DND-41 (cell line): ENCODE measurements around the gene FCRL4.

Experiments
- CTCF ChIP-seq: IDR thresholded peaks from 2 replicates; pipeline ENCODE4 v1.5.1; 2012; ENCODE audit warnings: borderline replicate concordance, low read length, moderate library complexity, mild to moderate bottlenecking; ENCODE audit not compliant: poor library complexity, severe bottlenecking; ENCODE audit errors: extremely low read depth
- EZH2 ChIP-seq: IDR thresholded peaks from 3 replicates; pipeline ENCODE4 v1.6.1; 2012; ENCODE audit warnings: borderline replicate concordance, low read depth, mild to moderate bottlenecking, moderate library complexity, low read length, inconsistent platforms; ENCODE audit not compliant: severe bottlenecking

DNA sequence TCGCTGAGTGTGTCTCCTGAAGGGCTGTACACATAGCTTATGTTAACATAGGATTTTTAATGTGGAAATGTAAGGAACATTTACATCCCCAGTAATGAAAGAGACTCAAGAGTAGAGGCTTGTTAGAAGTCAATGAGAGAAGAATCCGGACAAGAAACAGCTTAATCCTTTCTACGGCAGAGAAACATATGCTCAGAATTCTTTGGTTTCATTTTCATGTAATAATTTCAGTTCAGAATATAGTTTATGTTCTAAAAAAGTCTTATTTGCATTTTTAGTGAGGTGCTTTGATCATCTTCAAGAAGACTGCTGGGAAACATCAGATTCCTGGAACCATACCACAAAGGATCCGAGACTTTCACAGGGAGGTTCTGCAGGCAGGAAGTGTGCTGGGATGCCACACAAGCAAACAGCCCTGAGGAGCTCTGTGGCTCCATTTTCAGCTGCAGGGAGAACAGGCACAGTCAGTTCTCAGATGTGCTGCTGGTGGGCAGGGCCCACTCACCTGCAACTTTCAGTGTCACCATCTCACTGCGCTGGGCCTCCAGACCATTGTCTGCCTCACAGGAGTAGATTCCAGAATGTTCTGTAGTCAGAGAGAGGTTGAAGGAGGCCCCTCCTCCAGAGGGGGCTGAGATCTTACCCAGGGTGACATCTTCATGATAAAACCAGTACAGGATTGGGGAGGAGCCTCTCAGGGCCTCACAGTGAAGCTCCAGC, 74.0 kb downstream of the FCRL4 start:
- TF ChIP-seq EZH2 (no peak), CTCF (no peak)
